ENCODE data around the gene TBC1D3B. TPM values are rescaled to one million over a fixed set of nuclear protein-coding genes. Genes with fewer than 3 reads are reported as not detected.

The TBC1D3B gene
- total RNA-seq, 1 experiment from 2014 or later = 6.3 TPM

DNA sequence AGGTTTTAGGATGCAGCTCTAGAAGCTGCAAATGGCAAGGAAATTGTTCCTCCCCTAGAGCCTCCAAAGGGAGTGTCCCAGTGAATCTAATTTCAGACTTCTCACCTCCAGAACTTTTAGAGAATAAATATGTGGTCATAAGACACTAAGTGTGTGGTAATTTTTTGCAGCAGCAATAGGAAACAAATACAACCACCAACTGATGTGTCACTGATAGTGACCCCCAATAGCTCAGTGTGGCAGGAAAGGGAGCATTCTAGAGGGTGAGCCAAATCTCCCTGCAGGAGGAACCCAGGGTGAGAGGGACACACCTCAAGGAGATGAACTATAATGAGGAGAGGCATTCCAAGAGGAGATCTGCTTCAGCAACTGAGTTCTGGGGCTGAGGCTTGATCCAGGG is 38.5 kb upstream of the TBC1D3B start (continued):
- TF ChIP-seq NR3C1 (CRISPR knock-in tag; conservative IDR thresholded peaks at IDR 0.05; ENCODE audit: low read depth) (no peak), USF2 (CRISPR knock-in tag; IDR thresholded peaks at IDR 0.05) (no peak), CREB1 (CRISPR knock-in tag; IDR thresholded peaks at IDR 0.05) (no peak), TEAD1 (CRISPR knock-in tag; IDR thresholded peaks at IDR 0.05) (no peak), ZNF138 (CRISPR knock-in tag; conservative IDR thresholded peaks at IDR 0.05) (no peak), OVOL2 (CRISPR knock-in tag; IDR thresholded peaks at IDR 0.05; ENCODE audit: borderline replicate concordance) (no peak), HMGA2 (CRISPR knock-in tag; IDR thresholded peaks at IDR 0.05) (no peak), GTF2I (CRISPR knock-in tag; conservative IDR thresholded peaks at IDR 0.05) (no peak), TEAD4 (CRISPR knock-in tag; IDR thresholded peaks at IDR 0.05) (no peak), NR1H2 (CRISPR knock-in tag; IDR thresholded peaks at IDR 0.05) (no peak), RELA (CRISPR knock-in tag; IDR thresholded peaks at IDR 0.05; ENCODE audit: borderline replicate concordance) (no peak)
- TF ChIP-seq, protein P1, sequence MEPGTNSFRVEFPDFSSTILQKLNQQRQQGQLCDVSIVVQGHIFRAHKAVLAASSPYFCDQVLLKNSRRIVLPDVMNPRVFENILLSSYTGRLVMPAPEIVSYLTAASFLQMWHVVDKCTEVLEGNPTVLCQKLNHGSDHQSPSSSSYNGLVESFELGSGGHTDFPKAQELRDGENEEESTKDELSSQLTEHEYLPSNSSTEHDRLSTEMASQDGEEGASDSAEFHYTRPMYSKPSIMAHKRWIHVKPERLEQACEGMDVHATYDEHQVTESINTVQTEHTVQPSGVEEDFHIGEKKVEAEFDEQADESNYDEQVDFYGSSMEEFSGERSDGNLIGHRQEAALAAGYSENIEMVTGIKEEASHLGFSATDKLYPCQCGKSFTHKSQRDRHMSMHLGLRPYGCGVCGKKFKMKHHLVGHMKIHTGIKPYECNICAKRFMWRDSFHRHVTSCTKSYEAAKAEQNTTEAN (CRISPR knock-in tag; IDR thresholded peaks at IDR 0.05) = no peak
- TF ChIP-seq, protein P2, sequence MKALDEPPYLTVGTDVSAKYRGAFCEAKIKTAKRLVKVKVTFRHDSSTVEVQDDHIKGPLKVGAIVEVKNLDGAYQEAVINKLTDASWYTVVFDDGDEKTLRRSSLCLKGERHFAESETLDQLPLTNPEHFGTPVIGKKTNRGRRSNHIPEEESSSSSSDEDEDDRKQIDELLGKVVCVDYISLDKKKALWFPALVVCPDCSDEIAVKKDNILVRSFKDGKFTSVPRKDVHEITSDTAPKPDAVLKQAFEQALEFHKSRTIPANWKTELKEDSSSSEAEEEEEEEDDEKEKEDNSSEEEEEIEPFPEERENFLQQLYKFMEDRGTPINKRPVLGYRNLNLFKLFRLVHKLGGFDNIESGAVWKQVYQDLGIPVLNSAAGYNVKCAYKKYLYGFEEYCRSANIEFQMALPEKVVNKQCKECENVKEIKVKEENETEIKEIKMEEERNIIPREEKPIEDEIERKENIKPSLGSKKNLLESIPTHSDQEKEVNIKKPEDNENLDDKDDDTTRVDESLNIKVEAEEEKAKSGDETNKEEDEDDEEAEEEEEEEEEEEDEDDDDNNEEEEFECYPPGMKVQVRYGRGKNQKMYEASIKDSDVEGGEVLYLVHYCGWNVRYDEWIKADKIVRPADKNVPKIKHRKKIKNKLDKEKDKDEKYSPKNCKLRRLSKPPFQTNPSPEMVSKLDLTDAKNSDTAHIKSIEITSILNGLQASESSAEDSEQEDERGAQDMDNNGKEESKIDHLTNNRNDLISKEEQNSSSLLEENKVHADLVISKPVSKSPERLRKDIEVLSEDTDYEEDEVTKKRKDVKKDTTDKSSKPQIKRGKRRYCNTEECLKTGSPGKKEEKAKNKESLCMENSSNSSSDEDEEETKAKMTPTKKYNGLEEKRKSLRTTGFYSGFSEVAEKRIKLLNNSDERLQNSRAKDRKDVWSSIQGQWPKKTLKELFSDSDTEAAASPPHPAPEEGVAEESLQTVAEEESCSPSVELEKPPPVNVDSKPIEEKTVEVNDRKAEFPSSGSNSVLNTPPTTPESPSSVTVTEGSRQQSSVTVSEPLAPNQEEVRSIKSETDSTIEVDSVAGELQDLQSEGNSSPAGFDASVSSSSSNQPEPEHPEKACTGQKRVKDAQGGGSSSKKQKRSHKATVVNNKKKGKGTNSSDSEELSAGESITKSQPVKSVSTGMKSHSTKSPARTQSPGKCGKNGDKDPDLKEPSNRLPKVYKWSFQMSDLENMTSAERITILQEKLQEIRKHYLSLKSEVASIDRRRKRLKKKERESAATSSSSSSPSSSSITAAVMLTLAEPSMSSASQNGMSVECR (CRISPR knock-in tag; IDR thresholded peaks at IDR 0.05; ENCODE audit: borderline replicate concordance) = no peak

- ChIA-PET CTCF (no interaction called here), POLR2A (no interaction called here)
- peaks cover 9% of the 10 kb centered on the region for H3K36me3 Mint-ChIP-seq
- TF ChIP-seq ZNF121 (CRISPR knock-in tag; IDR thresholded peaks at IDR 0.05) (no peak), NR1H2 (CRISPR knock-in tag; IDR thresholded peaks at IDR 0.05) (no peak), FOXP4 (CRISPR knock-in tag; IDR thresholded peaks at IDR 0.05) (no peak), MAX (CRISPR knock-in tag; IDR thresholded peaks at IDR 0.05) (no peak)
- TF ChIP-seq, protein P3, sequence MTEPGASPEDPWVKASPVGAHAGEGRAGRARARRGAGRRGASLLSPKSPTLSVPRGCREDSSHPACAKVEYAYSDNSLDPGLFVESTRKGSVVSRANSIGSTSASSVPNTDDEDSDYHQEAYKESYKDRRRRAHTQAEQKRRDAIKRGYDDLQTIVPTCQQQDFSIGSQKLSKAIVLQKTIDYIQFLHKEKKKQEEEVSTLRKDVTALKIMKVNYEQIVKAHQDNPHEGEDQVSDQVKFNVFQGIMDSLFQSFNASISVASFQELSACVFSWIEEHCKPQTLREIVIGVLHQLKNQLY (CRISPR knock-in tag; IDR thresholded peaks at IDR 0.05) = no peak
- peaks cover 12% of the 10 kb centered on the region for H3K9me3 Mint-ChIP-seq
- H3K4me1 Mint-ChIP-seq = peaks cover 2% of the 10 kb centered on the region; the same call in 1 of the 2 replicates
- ATAC-seq (no peak), DNase-seq (ENCODE audit: low spot score) (no peak)
- no peak overlapping the region for H3K27ac Mint-ChIP-seq
- H3K4me3 Mint-ChIP-seq = no peak overlapping the region
- H3K27me3 Mint-ChIP-seq (ENCODE audit: low read depth) = peaks cover 4% of the 10 kb centered on the region
Observed at GRCh38 chr17:36213695-36214094, 37.3 kb upstream of the TBC1D3B start.

All from WTC11 (cell line).